PC-3 (cell line): ENCODE data around the gene KAT7. TPM values are rescaled to one million over a fixed set of nuclear protein-coding genes. Genes with fewer than 3 reads are reported as not detected.

Experiments
- ATAC-seq: fragments of 200-7000 bp; cut with Tn5 transposase; 2 replicates; pipeline ENCODE4 v1.9.1; 2020; ENCODE audit warnings: mild to moderate bottlenecking, moderate library complexity
- BruUV-seq: library from RNA; stranded (reverse); fragments of 400-500 nt; replicated peaks from 2 replicates; lab custom pipeline; 2021; lab: Mats Ljungman, UMichigan
- CTCF ChIA-PET: fragments of 300-600 bp; sonication (Branson Sonifier 250); formaldehyde crosslinking; loops from one replicate; lab custom pipeline; 2022; ENCODE audit warnings: antibody characterized with exemption; lab: Charles Lee
- POLR2A ChIA-PET: fragments of 300-600 bp; sonication (Branson Sonifier 250); formaldehyde crosslinking; loops from one replicate; lab custom pipeline; 2022; ENCODE audit warnings: antibody characterized with exemption; ENCODE audit not compliant: unreplicated experiment; lab: Charles Lee
- DNase-seq: peaks from one replicate; pipeline ENCODE4 v3.0.0-alpha.2; 2015
- H2AFZ ChIP-seq: fragments of 300-600 bp; sonication (generic); 2 replicates; pipeline ENCODE4 v1.6.0; 2016; ENCODE audit warnings: antibody characterized with exemption, low read length
- H3F3A ChIP-seq: fragments of 300-600 bp; sonication (generic); one replicate; pipeline ENCODE4 v1.6.0; 2017; ENCODE audit warnings: antibody characterized with exemption, low read length, control low read depth, mild to moderate bottlenecking; ENCODE audit not compliant: unreplicated experiment
- H3K27ac ChIP-seq: fragments of 300-600 bp; sonication (generic); 2 replicates; pipeline ENCODE4 v1.5.1; 2016; ENCODE audit warnings: mild to moderate bottlenecking, low read length
- H3K27me3 ChIP-seq: fragments of 300-600 bp; sonication (generic); 2 replicates; pipeline ENCODE4 v1.6.1; 2016; ENCODE audit warnings: low read length, mixed read lengths
- H3K36me3 ChIP-seq: fragments of 300-600 bp; sonication (generic); 2 replicates; pipeline ENCODE4 v1.6.1; 2016; ENCODE audit warnings: low read depth, mixed run types, low read length, mixed read lengths
- H3K4me1 ChIP-seq: fragments of 300-600 bp; sonication (generic); 2 replicates; pipeline ENCODE4 v1.5.1; 2016; ENCODE audit warnings: low read length; ENCODE audit not compliant: insufficient read depth
- H3K4me2 ChIP-seq: fragments of 300-600 bp; sonication (generic); 2 replicates; pipeline ENCODE4 v1.6.0; 2016; ENCODE audit warnings: low read length
- H3K4me3 ChIP-seq: fragments of 300-600 bp; sonication (generic); 2 replicates; pipeline ENCODE4 v1.5.1; 2016; ENCODE audit warnings: mild to moderate bottlenecking, low read length, mixed read lengths
- H3K79me2 ChIP-seq: fragments of 300-600 bp; sonication (generic); 2 replicates; pipeline ENCODE4 v1.6.1; 2017; ENCODE audit warnings: low read length, mixed read lengths
- H3K9ac ChIP-seq: fragments of 300-600 bp; sonication (generic); 2 replicates; pipeline ENCODE4 v1.6.0; 2016; ENCODE audit warnings: mild to moderate bottlenecking, low read length
- H3K9me2 ChIP-seq: fragments of 300-600 bp; sonication (generic); replicated peaks from 2 replicates; pipeline ENCODE4 v1.6.1; 2016; ENCODE audit warnings: mixed run types, low read length, mixed read lengths
- H3K9me3 ChIP-seq: fragments of 300-600 bp; sonication (generic); 2 replicates; pipeline ENCODE4 v1.6.1; 2016; ENCODE audit warnings: low read length, mixed read lengths
- H4K20me1 ChIP-seq: fragments of 300-600 bp; sonication (generic); 2 replicates; pipeline ENCODE4 v1.6.1; 2016; ENCODE audit warnings: low read length, mixed read lengths
- EZH2 ChIP-seq: fragments of 300-600 bp; sonication (generic); IDR thresholded peaks from one replicate; pipeline ENCODE4 v1.6.1; 2017; ENCODE audit warnings: antibody characterized with exemption, mild to moderate bottlenecking, low read length; ENCODE audit not compliant: unreplicated experiment
- EZH2phosphoT487 ChIP-seq: fragments of 300-600 bp; sonication (generic); IDR thresholded peaks from 2 replicates; pipeline ENCODE4 v1.6.1; 2018; ENCODE audit warnings: mild to moderate bottlenecking, antibody characterized with exemption, low read length, borderline replicate concordance
- intact Hi-C: fragments of 100-400 bp; cut with micrococcal nuclease; formaldehyde crosslinking; loops from 2 replicates; pipeline ENCODE4 v1.9.0; 2023
- total RNA-seq: library from RNA; depleted of rRNA; stranded (reverse); fragments of >200 nt; gene quantifications from 2 replicates; pipeline ENCODE4 v1.2.3, GENCODE V29; 2014
- TF ChIP-seq, protein P1 (sequence below): fragments of 300-600 bp; sonication (generic); conservative IDR thresholded peaks from 2 replicates; pipeline ENCODE4 v1.5.1; 2017; ENCODE audit warnings: antibody characterized with exemption, low read depth, mild to moderate bottlenecking, low read length

KAT7 gene
- total RNA-seq, 1 experiment from 2014 or later: 39.1 TPM

DNA sequence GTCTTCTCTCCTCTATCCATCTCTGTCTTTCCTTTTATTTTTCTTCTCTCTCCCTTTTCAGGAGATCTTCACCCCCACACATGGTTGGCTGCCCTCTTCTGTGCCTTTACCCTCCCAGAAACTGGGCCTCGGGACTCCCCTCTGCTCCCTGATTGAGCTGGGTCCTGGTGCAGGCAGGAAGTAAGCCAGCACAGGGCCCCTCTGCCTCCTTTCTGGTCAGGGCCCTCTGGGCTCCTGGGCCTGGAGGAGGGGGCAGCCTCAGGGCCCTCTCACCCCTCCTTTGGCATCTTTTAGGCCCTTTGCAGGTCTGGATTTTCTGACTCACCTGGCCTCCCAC lies 80.5 kb downstream of the KAT7 start:
- BruUV-seq: no TSS peak

DNA sequence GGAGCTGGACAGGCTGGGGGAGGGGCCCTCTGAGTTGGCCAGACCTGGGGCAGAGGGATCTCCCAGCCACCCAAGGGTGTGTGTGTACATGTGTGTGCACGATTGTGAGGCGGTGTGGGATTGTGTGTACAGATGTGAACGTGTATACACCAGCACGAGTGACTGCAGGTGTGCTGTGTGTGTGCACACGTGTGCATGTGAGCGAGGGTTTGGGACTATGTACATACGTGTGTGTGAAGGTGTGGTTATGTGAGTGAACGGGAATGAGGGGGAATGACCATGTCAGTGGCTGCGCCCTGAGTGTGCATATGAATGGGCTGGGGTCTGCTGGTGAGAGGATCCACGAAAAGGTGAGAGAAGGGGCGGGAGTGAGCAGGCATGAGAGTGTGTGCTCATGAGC lies 81.8 kb downstream of the KAT7 start:
- H3K9me3 ChIP-seq: no peaks in the 10 kb centered on the region
- no peak overlapping the region for H3K4me2 ChIP-seq
- H3K27me3 ChIP-seq: no peaks in the 10 kb centered on the region
- no peaks in the 10 kb centered on the region for H3K36me3 ChIP-seq
- H4K20me1 ChIP-seq: no peaks in the 10 kb centered on the region
- no peak overlapping the region for H3K4me3 ChIP-seq
- no peak overlapping the region for H3K27ac ChIP-seq
- no peak overlapping the region for H2AFZ ChIP-seq
- DNase-seq (no peak), ATAC-seq (no peak)
- intact Hi-C loops: no loop called here
- CTCF ChIA-PET: no interaction called here
- H3K9ac ChIP-seq: no peak overlapping the region
- POLR2A ChIA-PET: no interaction called here
- H3K79me2 ChIP-seq: no peaks in the 10 kb centered on the region
- no peaks in the 10 kb centered on the region for H3K9me2 ChIP-seq
- no peaks in the 10 kb centered on the region for H3F3A ChIP-seq
- TF ChIP-seq EZH2: no peak
- no peak for TF ChIP-seq EZH2phosphoT487
- TF ChIP-seq, protein P1, sequence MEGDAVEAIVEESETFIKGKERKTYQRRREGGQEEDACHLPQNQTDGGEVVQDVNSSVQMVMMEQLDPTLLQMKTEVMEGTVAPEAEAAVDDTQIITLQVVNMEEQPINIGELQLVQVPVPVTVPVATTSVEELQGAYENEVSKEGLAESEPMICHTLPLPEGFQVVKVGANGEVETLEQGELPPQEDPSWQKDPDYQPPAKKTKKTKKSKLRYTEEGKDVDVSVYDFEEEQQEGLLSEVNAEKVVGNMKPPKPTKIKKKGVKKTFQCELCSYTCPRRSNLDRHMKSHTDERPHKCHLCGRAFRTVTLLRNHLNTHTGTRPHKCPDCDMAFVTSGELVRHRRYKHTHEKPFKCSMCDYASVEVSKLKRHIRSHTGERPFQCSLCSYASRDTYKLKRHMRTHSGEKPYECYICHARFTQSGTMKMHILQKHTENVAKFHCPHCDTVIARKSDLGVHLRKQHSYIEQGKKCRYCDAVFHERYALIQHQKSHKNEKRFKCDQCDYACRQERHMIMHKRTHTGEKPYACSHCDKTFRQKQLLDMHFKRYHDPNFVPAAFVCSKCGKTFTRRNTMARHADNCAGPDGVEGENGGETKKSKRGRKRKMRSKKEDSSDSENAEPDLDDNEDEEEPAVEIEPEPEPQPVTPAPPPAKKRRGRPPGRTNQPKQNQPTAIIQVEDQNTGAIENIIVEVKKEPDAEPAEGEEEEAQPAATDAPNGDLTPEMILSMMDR: no peak
- H3K4me1 ChIP-seq: no peaks in the 10 kb centered on the region
- no TSS peak for BruUV-seq

More for the DNA sequence above, 80.5 kb downstream of the KAT7 start:
- POLR2A ChIA-PET: no interaction called here
- Histone ChIP-seq H3K4me2 (no peak overlapping the region), H2AFZ (no peak overlapping the region), H3K9ac (no peak overlapping the region), H3K4me3 (no peak overlapping the region), H3K27ac (no peak overlapping the region), H3F3A (no peaks in the 10 kb centered on the region), H3K79me2 (no peaks in the 10 kb centered on the region), H3K36me3 (no peaks in the 10 kb centered on the region), H3K9me2 (no peaks in the 10 kb centered on the region), H3K4me1 (no peaks in the 10 kb centered on the region), H3K9me3 (no peaks in the 10 kb centered on the region), H4K20me1 (no peaks in the 10 kb centered on the region), H3K27me3 (no peaks in the 10 kb centered on the region)
- ATAC-seq (no peak), DNase-seq (no peak)
- CTCF ChIA-PET: no interaction called here
- no peak for TF ChIP-seq EZH2
- no peak for TF ChIP-seq EZH2phosphoT487
- TF ChIP-seq, protein P1: no peak
- intact Hi-C loops: no loop called here

DNA sequence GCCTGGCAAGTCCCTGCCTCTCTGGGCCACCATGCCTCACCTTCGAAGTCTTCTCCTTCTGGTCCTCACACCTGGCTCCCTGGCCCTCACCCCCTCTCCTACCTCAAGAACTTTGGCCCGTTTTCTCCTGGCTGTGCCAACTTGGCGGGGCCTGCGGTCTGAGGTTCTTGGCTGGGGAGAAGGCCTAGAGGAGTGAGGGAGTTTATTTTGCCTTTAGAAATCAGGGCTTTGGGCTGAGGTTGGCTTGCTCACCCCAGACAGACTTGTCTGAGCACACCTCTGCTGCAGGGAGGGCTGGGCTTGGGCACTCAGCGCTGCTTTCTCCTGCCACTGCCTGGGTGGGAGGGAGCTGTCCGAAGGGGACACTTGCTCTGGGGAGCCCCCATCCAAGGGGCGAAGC lies 82.7 kb downstream of the KAT7 start:
- ChIA-PET CTCF (no interaction called here), POLR2A (no interaction called here)
- no peaks in the 10 kb centered on the region for H4K20me1 ChIP-seq
- DNase-seq: no peak
- no peaks in the 10 kb centered on the region for H3K9me2 ChIP-seq
- no peaks in the 10 kb centered on the region for H3K79me2 ChIP-seq
- no peaks in the 10 kb centered on the region for H3K9me3 ChIP-seq
- H2AFZ ChIP-seq: no peak overlapping the region
- H3K4me1 ChIP-seq: no peaks in the 10 kb centered on the region
- intact Hi-C loops: no loop called here
- ATAC-seq: no peak
- no peak overlapping the region for H3K9ac ChIP-seq
- BruUV-seq: no TSS peak
- no peaks in the 10 kb centered on the region for H3F3A ChIP-seq
- H3K4me2 ChIP-seq: no peak overlapping the region
- H3K27ac ChIP-seq: no peak overlapping the region
- no peaks in the 10 kb centered on the region for H3K27me3 ChIP-seq
- H3K4me3 ChIP-seq: no peak overlapping the region
- no peaks in the 10 kb centered on the region for H3K36me3 ChIP-seq
- TF ChIP-seq EZH2: no peak
- TF ChIP-seq, protein P1: no peak
- TF ChIP-seq EZH2phosphoT487: no peak
